Trophoblast cell (in vitro differentiated cells and primary cell): ENCODE data around the gene SOBP.
"Not testable (repeated sequence)": the region's sequence is repeated elsewhere in the genome, so short reads cannot be mapped to it uniquely, and the experiment has no call there.

Source experiments
- DNase-seq, 2 donors: peaks; one replicate each; pipeline ENCODE4 v3.0.0-alpha.2; 2016
- H2AFZ ChIP-seq: 2 replicates; pipeline ENCODE4 v1.6.1; 2013; ENCODE audit warnings: low read length, moderate library complexity, mild to moderate bottlenecking; ENCODE audit not compliant: insufficient read depth, poor library complexity
- H2AK5ac ChIP-seq: 2 replicates; pipeline ENCODE4 v1.6.1; 2013; ENCODE audit warnings: mild to moderate bottlenecking, low read length
- H2BK120ac ChIP-seq: 2 replicates; pipeline ENCODE4 v1.6.1; 2013; ENCODE audit warnings: low read length, mild to moderate bottlenecking, moderate library complexity; ENCODE audit not compliant: insufficient read depth, poor library complexity
- H2BK12ac ChIP-seq: 2 replicates; pipeline ENCODE4 v1.6.1; 2013; ENCODE audit warnings: mild to moderate bottlenecking, low read length, moderate library complexity
- H2BK5ac ChIP-seq: 2 replicates; pipeline ENCODE4 v1.6.1; 2013; ENCODE audit warnings: low read length, low read depth, moderate library complexity, mild to moderate bottlenecking; ENCODE audit not compliant: poor library complexity
- H3K14ac ChIP-seq: 2 replicates; pipeline ENCODE4 v1.6.1; 2013; ENCODE audit warnings: mild to moderate bottlenecking, low read length
- H3K18ac ChIP-seq: 2 replicates; pipeline ENCODE4 v1.6.1; 2013; ENCODE audit warnings: mild to moderate bottlenecking, low read length
- H3K23ac ChIP-seq: 2 replicates; pipeline ENCODE4 v1.6.1; 2013; ENCODE audit warnings: low read length
- H3K27ac ChIP-seq: 2 replicates; pipeline ENCODE4 v1.5.1; 2013; ENCODE audit warnings: low read depth, mild to moderate bottlenecking, inconsistent platforms, low read length, moderate library complexity
- H3K27me3 ChIP-seq: 2 replicates; pipeline ENCODE4 v1.6.1; 2013; ENCODE audit warnings: inconsistent platforms, mild to moderate bottlenecking, low read length, moderate library complexity; ENCODE audit not compliant: insufficient read depth
- H3K36me3 ChIP-seq, 2 experiments: 1 replicate in 1 of 2; 2 replicates in 1 of 2; pipeline ENCODE4 v1.6.1; 2013; ENCODE audit warnings: low read length in 2 of 2, mild to moderate bottlenecking in 2 of 2, moderate library complexity in 1 of 2; ENCODE audit not compliant: insufficient read depth in 2 of 2, control insufficient read depth in 1 of 2
- H3K4ac ChIP-seq: 2 replicates; pipeline ENCODE4 v1.6.1; 2013; ENCODE audit warnings: low read depth, mild to moderate bottlenecking, low read length, moderate library complexity
- H3K4me1 ChIP-seq, 2 experiments: 1 replicate in 1 of 2; 2 replicates in 1 of 2; pipeline ENCODE4 v1.6.1; 2013; ENCODE audit warnings: low read length in 2 of 2, mild to moderate bottlenecking in 2 of 2, moderate library complexity in 1 of 2; ENCODE audit not compliant: insufficient read depth in 2 of 2, control insufficient read depth in 1 of 2
- H3K4me2 ChIP-seq: 2 replicates; pipeline ENCODE4 v1.6.1; 2013; ENCODE audit warnings: inconsistent platforms, mild to moderate bottlenecking, low read length, moderate library complexity
- H3K4me3 ChIP-seq: 2 replicates; pipeline ENCODE4 v1.5.1; 2013; ENCODE audit warnings: mild to moderate bottlenecking, low read depth, low read length, inconsistent platforms
- H3K79me1 ChIP-seq: one replicate; pipeline ENCODE4 v1.6.1; 2013; ENCODE audit warnings: low read length
- H3K79me2 ChIP-seq: 2 replicates; pipeline ENCODE4 v1.6.1; 2013; ENCODE audit warnings: low read length, mild to moderate bottlenecking; ENCODE audit not compliant: control insufficient read depth, insufficient read depth, poor library complexity
- H3K9ac ChIP-seq: 2 replicates; pipeline ENCODE4 v1.6.1; 2013; ENCODE audit warnings: mild to moderate bottlenecking, low read length
- H3K9me3 ChIP-seq: 2 replicates; pipeline ENCODE4 v1.6.1; 2013; ENCODE audit warnings: low read depth, mild to moderate bottlenecking, control low read depth, inconsistent platforms, low read length; ENCODE audit not compliant: insufficient read depth
- H4K12ac ChIP-seq: 2 replicates; pipeline ENCODE4 v1.6.1; 2013; ENCODE audit warnings: low read depth, mild to moderate bottlenecking, low read length, moderate library complexity
- H4K8ac ChIP-seq: 2 replicates; pipeline ENCODE4 v1.6.1; 2013; ENCODE audit warnings: low read depth, mild to moderate bottlenecking, low read length, moderate library complexity
- H4K91ac ChIP-seq: one replicate; pipeline ENCODE4 v1.6.1; 2013; ENCODE audit warnings: low read depth, mild to moderate bottlenecking, low read length, moderate library complexity
- WGBS: extraction: QIAGEN DNeasy Blood & Tissue Kit; methylation state at CpG from one replicate; pipeline ENCODE4 v1.1.7; 2013; ENCODE audit warnings: missing lambda C conversion rate; ENCODE audit not compliant: insufficient read length, insufficient coverage; ENCODE audit errors: extremely low coverage; 5-methylcytosine and 5-hydroxymethylcytosine counted together

The SOBP gene

DNA sequence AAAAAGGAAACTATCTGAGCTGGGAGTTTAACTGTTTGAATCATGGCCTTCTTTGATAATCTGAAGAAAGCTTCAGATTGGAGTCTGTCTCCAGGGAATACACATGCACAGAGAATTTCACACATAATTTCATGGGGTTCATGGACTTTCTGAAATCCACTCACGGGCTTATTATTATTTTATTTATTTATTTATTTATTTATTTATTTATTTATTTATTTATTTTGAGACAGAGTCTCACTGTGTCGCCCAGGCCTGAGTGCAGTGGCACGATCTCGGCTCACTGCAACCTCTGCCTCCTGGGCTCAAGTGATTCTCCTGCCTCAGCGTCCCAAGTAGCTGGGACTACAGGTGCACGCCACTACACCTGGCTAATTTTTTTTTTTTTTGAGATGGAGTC, 63.2 kb downstream of the SOBP start:
- not testable (repeated sequence) for H2AK5ac ChIP-seq, DNase-seq, H2AFZ ChIP-seq, H3K36me3 ChIP-seq, H3K14ac ChIP-seq, H3K23ac ChIP-seq, H3K27ac ChIP-seq, H2BK5ac ChIP-seq, H3K79me1 ChIP-seq, H2BK120ac ChIP-seq, H2BK12ac ChIP-seq, H3K27me3 ChIP-seq, H3K9ac ChIP-seq, H3K4me2 ChIP-seq, H3K4me3 ChIP-seq, H3K4ac ChIP-seq, H4K8ac ChIP-seq, H3K9me3 ChIP-seq, H3K4me1 ChIP-seq, H3K18ac ChIP-seq, H3K79me2 ChIP-seq, H4K91ac ChIP-seq, H4K12ac ChIP-seq
- WGBS = no CpG with 5 or more reads among the region's 6 CpGs

DNA sequence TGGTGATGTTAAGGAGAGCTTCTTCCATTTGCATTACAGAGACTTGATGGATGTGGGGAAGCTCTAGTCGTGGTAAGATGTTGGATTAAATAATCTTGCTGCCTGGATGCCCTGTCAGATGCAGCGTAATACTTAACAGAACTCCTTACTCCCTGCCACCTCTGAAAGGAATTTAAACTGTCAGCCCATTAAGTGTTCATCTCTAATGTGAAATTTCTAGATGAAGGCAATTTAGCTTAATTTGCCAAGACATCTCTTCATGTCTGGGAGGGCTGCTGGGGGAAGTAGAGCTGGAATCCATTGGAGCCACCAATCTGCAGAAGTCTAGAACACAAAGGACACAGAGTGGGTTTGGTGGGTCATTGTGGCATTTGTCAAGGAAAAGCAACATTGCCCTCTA, 64.4 kb downstream of the SOBP start:
- Histone ChIP-seq H4K91ac (no peak overlapping the region), H2AK5ac (no peak overlapping the region), H3K14ac (no peak overlapping the region), H2BK12ac (no peak overlapping the region), H2BK120ac (no peak overlapping the region), H3K4me2 (no peak overlapping the region), H3K27me3 (no peaks in the 10 kb centered on the region), H3K23ac (no peak overlapping the region), H3K4me3 (no peak overlapping the region), H4K8ac (no peak overlapping the region), H3K79me2 (no peaks in the 10 kb centered on the region), H2AFZ (no peak overlapping the region), H3K4ac (no peak overlapping the region), H2BK5ac (no peak overlapping the region), H3K27ac (no peak overlapping the region), H3K4me1 (peaks cover 0 to 2% of the 10 kb centered on the region in 2 experiments), H3K36me3 (no peaks in the 10 kb centered on the region), H3K79me1 (no peaks in the 10 kb centered on the region), H3K9me3 (no peaks in the 10 kb centered on the region), H3K9ac (no peak overlapping the region), H3K18ac (no peak overlapping the region), H4K12ac (no peak overlapping the region)
- no peak for DNase-seq
- WGBS = no CpG with 5 or more reads among the region's 2 CpGs

GRCh38 chr6:107554918-107555317, 65.0 kb downstream of the SOBP start:
- Histone ChIP-seq H3K27ac (no peak overlapping the region), H3K9ac (no peak overlapping the region), H3K23ac (no peak overlapping the region), H3K79me1 (no peaks in the 10 kb centered on the region), H3K18ac (no peak overlapping the region), H3K79me2 (no peaks in the 10 kb centered on the region), H3K4me1 (peaks cover 0 to 2% of the 10 kb centered on the region in 2 experiments), H2BK12ac (no peak overlapping the region), H3K9me3 (no peaks in the 10 kb centered on the region), H2AFZ (no peak overlapping the region), H2BK120ac (no peak overlapping the region), H3K14ac (no peak overlapping the region), H4K12ac (no peak overlapping the region), H3K27me3 (no peaks in the 10 kb centered on the region), H3K4me3 (no peak overlapping the region), H2AK5ac (no peak overlapping the region), H3K4ac (no peak overlapping the region), H4K8ac (no peak overlapping the region), H4K91ac (no peak overlapping the region), H3K4me2 (no peak overlapping the region), H2BK5ac (no peak overlapping the region), H3K36me3 (no peaks in the 10 kb centered on the region)
- DNase-seq = no peak
- no CpG with 5 or more reads among the region's 3 CpGs for WGBS

- Histone ChIP-seq H4K91ac (no peak overlapping the region), H3K4me2 (no peak overlapping the region), H2BK12ac (no peak overlapping the region), H3K9ac (no peak overlapping the region), H3K79me2 (no peaks in the 10 kb centered on the region), H4K8ac (no peak overlapping the region), H3K27ac (no peak overlapping the region), H3K18ac (no peak overlapping the region), H2AK5ac (no peak overlapping the region), H3K4ac (no peak overlapping the region), H2BK120ac (no peak overlapping the region), H3K23ac (no peak overlapping the region), H2BK5ac (no peak overlapping the region), H2AFZ (no peak overlapping the region), H3K14ac (no peak overlapping the region), H3K4me3 (no peak overlapping the region), H3K4me1 (peaks cover 0 to 2% of the 10 kb centered on the region in 2 experiments), H3K27me3 (no peaks in the 10 kb centered on the region), H3K9me3 (no peaks in the 10 kb centered on the region), H3K36me3 (no peaks in the 10 kb centered on the region), H4K12ac (no peak overlapping the region), H3K79me1 (no peaks in the 10 kb centered on the region)
- no CpG with 5 or more reads among the region's 7 CpGs for WGBS
- DNase-seq = no peak
These were observed 65.5 kb downstream of the SOBP start for GRCh38 chr6:107555449-107555848.
